ENCODE data around the gene KSR1. TPM values are rescaled to one million over a fixed set of nuclear protein-coding genes. Genes with fewer than 3 reads are reported as not detected.
A peak's percentile ranks its signal among the peaks of the same experiment; 100 is the strongest.
"Not testable (repeated sequence)": the region's sequence is repeated elsewhere in the genome, so short reads cannot be mapped to it uniquely, and the experiment has no call there.

KSR1 gene
- total RNA-seq, 1 donor: 6.5 TPM

- H3K27me3 ChIP-seq (ENCODE audit: insufficient read depth, low read length): no peaks in the 10 kb centered on the region
- no peak overlapping the region for H2AFZ ChIP-seq (ENCODE audit: low read length)
- H3K9me3 ChIP-seq (ENCODE audit: low read depth, low read length): no peaks in the 10 kb centered on the region
- TF ChIP-seq, protein P1, sequence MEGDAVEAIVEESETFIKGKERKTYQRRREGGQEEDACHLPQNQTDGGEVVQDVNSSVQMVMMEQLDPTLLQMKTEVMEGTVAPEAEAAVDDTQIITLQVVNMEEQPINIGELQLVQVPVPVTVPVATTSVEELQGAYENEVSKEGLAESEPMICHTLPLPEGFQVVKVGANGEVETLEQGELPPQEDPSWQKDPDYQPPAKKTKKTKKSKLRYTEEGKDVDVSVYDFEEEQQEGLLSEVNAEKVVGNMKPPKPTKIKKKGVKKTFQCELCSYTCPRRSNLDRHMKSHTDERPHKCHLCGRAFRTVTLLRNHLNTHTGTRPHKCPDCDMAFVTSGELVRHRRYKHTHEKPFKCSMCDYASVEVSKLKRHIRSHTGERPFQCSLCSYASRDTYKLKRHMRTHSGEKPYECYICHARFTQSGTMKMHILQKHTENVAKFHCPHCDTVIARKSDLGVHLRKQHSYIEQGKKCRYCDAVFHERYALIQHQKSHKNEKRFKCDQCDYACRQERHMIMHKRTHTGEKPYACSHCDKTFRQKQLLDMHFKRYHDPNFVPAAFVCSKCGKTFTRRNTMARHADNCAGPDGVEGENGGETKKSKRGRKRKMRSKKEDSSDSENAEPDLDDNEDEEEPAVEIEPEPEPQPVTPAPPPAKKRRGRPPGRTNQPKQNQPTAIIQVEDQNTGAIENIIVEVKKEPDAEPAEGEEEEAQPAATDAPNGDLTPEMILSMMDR (IDR thresholded peaks at IDR 0.05; ENCODE audit: extremely low read depth, low read depth, low read length): no peak
- H3K4me3 ChIP-seq (ENCODE audit: insufficient read depth, low read length): no peak overlapping the region
- no peaks in the 10 kb centered on the region for H4K20me1 ChIP-seq (ENCODE audit: insufficient read depth, low read length)
- H3K79me2 ChIP-seq (ENCODE audit: insufficient read depth, low read length): no peaks in the 10 kb centered on the region
- H3K4me1 ChIP-seq (ENCODE audit: insufficient read depth, low read length): no peaks in the 10 kb centered on the region
- no peaks in the 10 kb centered on the region for H3K36me3 ChIP-seq (ENCODE audit: insufficient read depth, low read length)
- DNase-seq (ENCODE audit: insufficient read length, low spot score, missing footprints): peak; percentile 25
- H3K27ac ChIP-seq (ENCODE audit: low read depth, low read length): no peak overlapping the region
- no peak overlapping the region for H3K4me2 ChIP-seq (ENCODE audit: insufficient read depth, low read length)
Observed at GRCh38 chr17:27660436-27660835, 204.2 kb downstream of the KSR1 start.

- DNase-seq (ENCODE audit: insufficient read length, low spot score, missing footprints): peak; percentile 22
- no peak overlapping the region for H3K4me2 ChIP-seq (ENCODE audit: insufficient read depth, low read length)
Observed at GRCh38 chr17:27663936-27664605, 207.8 kb downstream of the KSR1 start.

GRCh38 chr17:27664606-27664965 lies 208.3 kb downstream of the KSR1 start:
- Histone ChIP-seq H3K36me3 (ENCODE audit: insufficient read depth, low read length) (no peaks in the 10 kb centered on the region), H3K4me3 (ENCODE audit: insufficient read depth, low read length) (no peak overlapping the region), H3K27ac (ENCODE audit: low read depth, low read length) (no peak overlapping the region), H3K9me3 (ENCODE audit: low read depth, low read length) (no peaks in the 10 kb centered on the region), H3K79me2 (ENCODE audit: insufficient read depth, low read length) (no peaks in the 10 kb centered on the region), H3K4me1 (ENCODE audit: insufficient read depth, low read length) (no peaks in the 10 kb centered on the region), H4K20me1 (ENCODE audit: insufficient read depth, low read length) (no peaks in the 10 kb centered on the region), H2AFZ (ENCODE audit: low read length) (no peak overlapping the region), H3K27me3 (ENCODE audit: insufficient read depth, low read length) (no peaks in the 10 kb centered on the region), H3K4me2 (ENCODE audit: insufficient read depth, low read length) (no peak overlapping the region)
- DNase-seq (ENCODE audit: insufficient read length, low spot score, missing footprints): peak; percentile 69
- TF ChIP-seq, protein P1 (IDR thresholded peaks at IDR 0.05; ENCODE audit: extremely low read depth, low read depth, low read length): no peak

More at GRCh38 chr17:27663936-27664605, 207.8 kb downstream of the KSR1 start:
- Histone ChIP-seq H3K9me3 (ENCODE audit: low read depth, low read length) (no peaks in the 10 kb centered on the region), H3K36me3 (ENCODE audit: insufficient read depth, low read length) (no peaks in the 10 kb centered on the region), H2AFZ (ENCODE audit: low read length) (no peak overlapping the region), H3K4me3 (ENCODE audit: insufficient read depth, low read length) (no peak overlapping the region), H4K20me1 (ENCODE audit: insufficient read depth, low read length) (no peaks in the 10 kb centered on the region), H3K79me2 (ENCODE audit: insufficient read depth, low read length) (no peaks in the 10 kb centered on the region), H3K4me1 (ENCODE audit: insufficient read depth, low read length) (no peaks in the 10 kb centered on the region), H3K27me3 (ENCODE audit: insufficient read depth, low read length) (no peaks in the 10 kb centered on the region), H3K27ac (ENCODE audit: low read depth, low read length) (no peak overlapping the region)
- TF ChIP-seq, protein P1 (IDR thresholded peaks at IDR 0.05; ENCODE audit: extremely low read depth, low read depth, low read length): no peak

GRCh38 chr17:27665549-27665948 lies 209.3 kb downstream of the KSR1 start:
- H3K9me3 ChIP-seq (ENCODE audit: low read depth, low read length): no peaks in the 10 kb centered on the region
- H3K4me2 ChIP-seq (ENCODE audit: insufficient read depth, low read length): no peak overlapping the region
- no peaks in the 10 kb centered on the region for H3K4me1 ChIP-seq (ENCODE audit: insufficient read depth, low read length)
- H3K36me3 ChIP-seq (ENCODE audit: insufficient read depth, low read length): no peaks in the 10 kb centered on the region
- no peak overlapping the region for H2AFZ ChIP-seq (ENCODE audit: low read length)
- no peaks in the 10 kb centered on the region for H3K27me3 ChIP-seq (ENCODE audit: insufficient read depth, low read length)
- TF ChIP-seq, protein P1 (IDR thresholded peaks at IDR 0.05; ENCODE audit: extremely low read depth, low read depth, low read length): no peak
- DNase-seq (ENCODE audit: insufficient read length, low spot score, missing footprints): peak; percentile 49
- no peaks in the 10 kb centered on the region for H4K20me1 ChIP-seq (ENCODE audit: insufficient read depth, low read length)
- H3K79me2 ChIP-seq (ENCODE audit: insufficient read depth, low read length): no peaks in the 10 kb centered on the region
- H3K4me3 ChIP-seq (ENCODE audit: insufficient read depth, low read length): no peak overlapping the region
- H3K27ac ChIP-seq (ENCODE audit: low read depth, low read length): no peak overlapping the region

GRCh38 chr17:27666270-27666669 lies 210.0 kb downstream of the KSR1 start:
- H3K27ac ChIP-seq (ENCODE audit: low read depth, low read length); H3K4me2 ChIP-seq (ENCODE audit: insufficient read depth, low read length); H3K4me3 ChIP-seq (ENCODE audit: insufficient read depth, low read length); H2AFZ ChIP-seq (ENCODE audit: low read length); H3K79me2 ChIP-seq (ENCODE audit: insufficient read depth, low read length); H3K27me3 ChIP-seq (ENCODE audit: insufficient read depth, low read length); H4K20me1 ChIP-seq (ENCODE audit: insufficient read depth, low read length); H3K36me3 ChIP-seq (ENCODE audit: insufficient read depth, low read length); H3K4me1 ChIP-seq (ENCODE audit: insufficient read depth, low read length); H3K9me3 ChIP-seq (ENCODE audit: low read depth, low read length): not testable (repeated sequence)
- peak; percentile 19 for DNase-seq (ENCODE audit: insufficient read length, low spot score, missing footprints)

Data from osteoblast (primary cell).